ENCODE data around the gene MTFMT.

DNA sequence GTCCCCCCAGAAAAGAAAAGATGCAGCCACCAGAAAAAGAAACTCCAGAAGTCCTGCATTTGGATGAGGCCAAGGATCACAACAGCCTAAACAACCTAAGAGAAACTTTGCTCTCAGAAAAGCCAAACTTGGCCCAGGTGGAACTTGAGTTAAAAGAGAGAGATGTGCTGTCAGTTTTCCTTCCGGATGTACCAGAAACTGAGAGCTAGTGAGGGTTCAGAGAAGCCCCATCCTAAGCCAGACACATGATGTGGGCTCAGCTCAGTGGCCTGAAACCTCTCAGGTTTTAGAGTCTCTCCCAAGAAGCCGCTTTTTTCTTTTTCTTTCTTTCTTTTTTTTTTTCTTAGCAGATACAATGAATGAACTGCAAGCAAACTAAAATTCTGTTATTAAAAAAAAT lies 23.5 kb upstream of the MTFMT start:
- TF ChIP-seq ZNF274 (IDR thresholded peaks at IDR 0.05; ENCODE audit: low read depth, low read length) (no peak), YY1 (IDR thresholded peaks at IDR 0.05; ENCODE audit: insufficient read depth, insufficient read length) (no peak), SUZ12 (IDR thresholded peaks at IDR 0.05; ENCODE audit: extremely low read depth, insufficient read depth, insufficient read length) (no peak)

Measured in NT2/D1 (cell line).